Adrenal gland (tissue), 5 donors: ENCODE results near the gene NDNF.

Experiments used
- POLR2A ChIP-seq, 2 donors: fragments of 450-650 bp; IDR thresholded peaks; one replicate each; pipeline ENCODE4 v1.6.1; 2017; ENCODE audit warnings: antibody characterized with exemption in 2 of 2, mild to moderate bottlenecking in 2 of 2, moderate library complexity in 1 of 2
- TF ChIP-seq, protein P1 (sequence below), 6 experiments: fragments of 450-650 bp in 4 of 6; fragments of 200-600 bp in 2 of 6; sonication (generic) in 1 of 6; IDR thresholded peaks; 1 replicate in 5 of 6; 2 replicates in 1 of 6; pipeline versions ENCODE4 v1.5.1 to v1.8.0; 2016 to 2021; ENCODE audit warnings: antibody characterized with exemption in 6 of 6, mild to moderate bottlenecking in 2 of 6, moderate library complexity in 1 of 6
- donor health status: DM: no; HTN: no; CAD: no.

DNA sequence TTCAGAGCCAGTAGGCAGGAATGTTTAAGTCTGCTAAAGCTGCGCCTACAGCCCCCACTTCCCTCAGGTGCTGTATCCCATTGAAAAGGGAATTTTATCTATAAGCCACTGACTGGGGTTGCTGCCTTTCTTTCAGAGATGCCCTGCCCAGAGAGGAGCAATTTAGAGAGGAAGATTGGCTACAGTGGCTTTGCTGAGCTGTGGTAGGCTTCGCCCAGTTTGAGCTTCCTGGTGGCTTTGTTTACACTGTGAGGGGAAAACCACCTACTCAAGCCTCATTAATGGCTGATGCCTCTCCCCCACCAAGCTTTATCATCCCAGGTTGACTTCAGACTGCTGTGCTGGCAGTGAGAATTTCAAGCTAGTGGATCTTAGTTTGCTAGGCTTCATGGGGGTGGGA, 82.1 kb downstream of the NDNF start:
- TF ChIP-seq, protein P1, sequence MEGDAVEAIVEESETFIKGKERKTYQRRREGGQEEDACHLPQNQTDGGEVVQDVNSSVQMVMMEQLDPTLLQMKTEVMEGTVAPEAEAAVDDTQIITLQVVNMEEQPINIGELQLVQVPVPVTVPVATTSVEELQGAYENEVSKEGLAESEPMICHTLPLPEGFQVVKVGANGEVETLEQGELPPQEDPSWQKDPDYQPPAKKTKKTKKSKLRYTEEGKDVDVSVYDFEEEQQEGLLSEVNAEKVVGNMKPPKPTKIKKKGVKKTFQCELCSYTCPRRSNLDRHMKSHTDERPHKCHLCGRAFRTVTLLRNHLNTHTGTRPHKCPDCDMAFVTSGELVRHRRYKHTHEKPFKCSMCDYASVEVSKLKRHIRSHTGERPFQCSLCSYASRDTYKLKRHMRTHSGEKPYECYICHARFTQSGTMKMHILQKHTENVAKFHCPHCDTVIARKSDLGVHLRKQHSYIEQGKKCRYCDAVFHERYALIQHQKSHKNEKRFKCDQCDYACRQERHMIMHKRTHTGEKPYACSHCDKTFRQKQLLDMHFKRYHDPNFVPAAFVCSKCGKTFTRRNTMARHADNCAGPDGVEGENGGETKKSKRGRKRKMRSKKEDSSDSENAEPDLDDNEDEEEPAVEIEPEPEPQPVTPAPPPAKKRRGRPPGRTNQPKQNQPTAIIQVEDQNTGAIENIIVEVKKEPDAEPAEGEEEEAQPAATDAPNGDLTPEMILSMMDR (IDR thresholded peaks at IDR 0.05) = no peak
- TF ChIP-seq POLR2A (IDR thresholded peaks at IDR 0.05) = no peak
